SK-N-SH (cell line): ENCODE data around the gene CHST3. TPM values are rescaled to one million over a fixed set of nuclear protein-coding genes. Genes with fewer than 3 reads are reported as not detected.

Experiments
- CTCF ChIA-PET: fragments of 300-600, 350-600 bp; formaldehyde crosslinking; extraction: SDS; loops from one replicate; lab custom pipeline; 2021; lab: Yijun Ruan, JAX
- POLR2A ChIA-PET: fragments of 350-600 bp; sonication (Branson Sonifier 250); formaldehyde crosslinking; extraction: SDS; loops from one replicate; lab custom pipeline; 2020; ENCODE audit warnings: antibody characterized with exemption, inconsistent platforms; lab: Yijun Ruan, JAX
- DNase-seq: peaks from one replicate; pipeline ENCODE4 v3.0.0; 2012
- H2AFZ ChIP-seq: fragments of 200-600 bp; sonication (generic); 2 replicates; pipeline ENCODE4 v1.8.1; 2016; ENCODE audit warnings: antibody characterized with exemption, mild to moderate bottlenecking, low read depth
- H3F3A ChIP-seq: fragments of 200-600 bp; sonication (generic); replicated peaks from 2 replicates; pipeline ENCODE3; 2016; ENCODE audit warnings: antibody characterized with exemption, mild to moderate bottlenecking; ENCODE audit not compliant: insufficient read depth
- H3K27ac ChIP-seq, 2 experiments: fragments of 200-500 bp in 1 of 2; fragments of 200-600 bp in 1 of 2; sonication (Bioruptor generic) in 1 of 2; sonication (generic), shearing (Covaris generic) in 1 of 2; 2 replicates each; pipeline versions ENCODE4 v1.5.1 to v1.6.1; 2014 to 2016; ENCODE audit warnings: low read depth in 2 of 2, inconsistent platforms in 1 of 2, low read length in 1 of 2, mild to moderate bottlenecking in 1 of 2, mixed read lengths in 1 of 2
- H3K27me3 ChIP-seq: fragments of 200-600 bp; sonication (generic), shearing (Covaris generic); 2 replicates; pipeline ENCODE4 v1.6.1; 2016; ENCODE audit warnings: mixed run types; ENCODE audit not compliant: insufficient read depth
- H3K36me3 ChIP-seq, 2 experiments: fragments of 200-500 bp in 1 of 2; fragments of 200-600 bp in 1 of 2; sonication (Bioruptor generic) in 1 of 2; sonication (generic) in 1 of 2; replicated peaks in 1 of 2; 2 replicates each; pipeline versions ENCODE3 to v1.5.1; 2014 to 2016; ENCODE audit warnings: low read length in 1 of 2, mild to moderate bottlenecking in 1 of 2; ENCODE audit not compliant: insufficient read depth in 2 of 2, control insufficient read depth in 1 of 2
- H3K4me1 ChIP-seq, 2 experiments: fragments of 200-500 bp in 1 of 2; fragments of 200-600 bp in 1 of 2; sonication (Bioruptor generic) in 1 of 2; sonication (generic), shearing (Covaris generic) in 1 of 2; 2 replicates each; pipeline versions ENCODE4 v1.5.1 to v1.6.1; 2014 to 2016; ENCODE audit warnings: low read depth in 1 of 2, low read length in 1 of 2, mixed run types in 1 of 2; ENCODE audit not compliant: insufficient read depth in 2 of 2, control insufficient read depth in 1 of 2
- H3K4me2 ChIP-seq: fragments of 200-600 bp; sonication (generic), shearing (Covaris generic); 2 replicates; pipeline ENCODE4 v1.6.1; 2017; ENCODE audit warnings: mixed run types
- H3K4me3 ChIP-seq, 2 experiments: fragments of 200-500 bp in 1 of 2; fragments of 200-600 bp in 1 of 2; sonication (Bioruptor generic) in 1 of 2; sonication (generic), shearing (Covaris generic) in 1 of 2; 2 replicates each; pipeline versions ENCODE4 v1.5.1 to v1.8.1; 2014 to 2016; ENCODE audit warnings: low read depth in 2 of 2, inconsistent platforms in 1 of 2, low read length in 1 of 2, mild to moderate bottlenecking in 1 of 2, mixed read lengths in 1 of 2, moderate library complexity in 1 of 2
- H3K79me2 ChIP-seq: fragments of 200-600 bp; sonication (generic); 2 replicates; pipeline ENCODE4 v1.8.1; 2017; ENCODE audit warnings: mild to moderate bottlenecking; ENCODE audit not compliant: insufficient read depth
- H3K9ac ChIP-seq: fragments of 200-600 bp; sonication (generic); 2 replicates; pipeline ENCODE4 v1.6.1; 2017; ENCODE audit warnings: mixed run types
- H3K9me2 ChIP-seq: fragments of 200-600 bp; sonication (generic); 2 replicates; pipeline ENCODE4 v1.6.1; 2017; ENCODE audit warnings: mixed run types
- H3K9me3 ChIP-seq: fragments of 200-600 bp; sonication (generic); 2 replicates; pipeline ENCODE4 v1.6.1; 2017; ENCODE audit warnings: mixed run types, mild to moderate bottlenecking, moderate library complexity
- H4K20me1 ChIP-seq: fragments of 200-600 bp; sonication (generic); 2 replicates; pipeline ENCODE4 v1.6.1; 2017; ENCODE audit warnings: mild to moderate bottlenecking, mixed run types; ENCODE audit not compliant: insufficient read depth
- CHD2 ChIP-seq: fragments of 150-350 bp; IDR thresholded peaks from 2 replicates; pipeline ENCODE4 v1.6.1; 2018; ENCODE audit warnings: low read length; ENCODE audit not compliant: partially characterized antibody
- CTCF ChIP-seq: fragments of 200-600 bp; sonication (generic); IDR thresholded peaks from 2 replicates; pipeline ENCODE4 v1.6.1; 2017; ENCODE audit warnings: antibody characterized with exemption, mild to moderate bottlenecking, moderate library complexity
- EP300 ChIP-seq, 2 experiments: IDR thresholded peaks; 2 replicates each; pipeline versions ENCODE4 v1.4.0 to v1.6.1; 2012; ENCODE audit warnings: borderline replicate concordance in 1 of 2, low read depth in 1 of 2, low read length in 1 of 2
- FOXJ3 ChIP-seq: sonication (generic); formaldehyde crosslinking; IDR thresholded peaks from 2 replicates; pipeline ENCODE4 v1.5.1; 2020; ENCODE audit warnings: mild to moderate bottlenecking, missing genetic modification reagents
- MAX ChIP-seq: IDR thresholded peaks from 2 replicates; pipeline ENCODE4 v1.4.0; 2012; ENCODE audit warnings: low read depth
- MXI1 ChIP-seq: IDR thresholded peaks from 2 replicates; pipeline ENCODE4 v1.6.1; 2012; ENCODE audit warnings: mild to moderate bottlenecking, low read depth, low read length, improper control_type of control experiment
- NFIC ChIP-seq: IDR thresholded peaks from 2 replicates; pipeline ENCODE4 v1.4.0; 2012; ENCODE audit warnings: borderline replicate concordance
- POLR2AphosphoS5 ChIP-seq: IDR thresholded peaks from 2 replicates; pipeline ENCODE4 v1.6.1; 2012; ENCODE audit warnings: low read depth, low read length
- RAD21 ChIP-seq: IDR thresholded peaks from 2 replicates; pipeline ENCODE4 v1.6.1; 2012; ENCODE audit warnings: mild to moderate bottlenecking, low read length
- SIN3A ChIP-seq: IDR thresholded peaks from 2 replicates; pipeline ENCODE4 v1.6.1; 2012; ENCODE audit warnings: low read depth, mild to moderate bottlenecking, low read length, moderate library complexity, borderline replicate concordance
- USF1 ChIP-seq: IDR thresholded peaks from 2 replicates; pipeline ENCODE4 v1.4.0; 2012; ENCODE audit warnings: low read depth, borderline replicate concordance
- USF2 ChIP-seq: fragments of 150-350 bp; IDR thresholded peaks from 2 replicates; pipeline ENCODE4 v1.6.1; 2017; ENCODE audit warnings: antibody characterized with exemption, low read length, low read depth, borderline replicate concordance
- WGBS: methylation state at CpG from one replicate; pipeline ENCODE4 v1.1.6; 2017; ENCODE audit warnings: low lambda C conversion rate; 5-methylcytosine and 5-hydroxymethylcytosine counted together
- polyA plus RNA-seq, 3 experiments: library from polyadenylated mRNA; depleted of rRNA; stranded (reverse); fragments of >200 nt; gene quantifications; 2 replicates each; pipeline ENCODE4 v1.2.3, GENCODE V29; 2012

The CHST3 gene
- polyA plus RNA-seq, 1 of the 3 experiments (the other 2 are of a cell fraction), result 6.0 TPM

- Histone ChIP-seq H3F3A (peaks cover 4% of the 10 kb centered on the region), H3K9me2 (no peaks in the 10 kb centered on the region), H4K20me1 (no peaks in the 10 kb centered on the region), H3K79me2 (peaks cover 33% of the 10 kb centered on the region), H3K4me3 (no peak overlapping the region), H3K27me3 (no peaks in the 10 kb centered on the region), H3K4me1 (peaks cover 14 to 18% of the 10 kb centered on the region in 2 experiments; a peak in 3 of 4 replicates), H3K27ac (no peak overlapping the region), H3K36me3 (no peaks in the 10 kb centered on the region), H3K9me3 (no peaks in the 10 kb centered on the region), H3K9ac (no peak overlapping the region), H3K4me2 (no peak overlapping the region), H2AFZ (no peak overlapping the region)
- DNase-seq, result no peak
- TF ChIP-seq SIN3A (no peak), USF1 (no peak), MXI1 (no peak), CTCF (no peak), RAD21 (no peak), MAX (no peak), EP300 (IDR thresholded peaks at IDR 0.05; ENCODE audit: borderline replicate concordance in 1 of 2, low read depth in 1 of 2, low read length in 1 of 2) (no peak), USF2 (no peak), FOXJ3 (CRISPR knock-in tag) (no peak), POLR2AphosphoS5 (no peak), NFIC (no peak), CHD2 (no peak)
- 90% methylated on average over 6 of the region's 6 CpGs for WGBS
- ChIA-PET POLR2A (no interaction called here), CTCF (interaction anchor here (0.9 to 5.6 kb wide), 3 partner anchors 8 to 285 kb away, joined by 3 to 31 read pairs (median 10); no protein-coding TSS in a partner anchor)
Observed at GRCh38 chr10:71962901-71963300, 1.3 kb upstream of the CHST3 start.
